H9 (cell line): ENCODE data around the gene ZNF775. TPM values are rescaled to one million over a fixed set of nuclear protein-coding genes. Genes with fewer than 3 reads are reported as not detected.

Experiments used
- DNase-seq: peaks from one replicate; pipeline ENCODE4 v3.0.0-alpha.2; 2017
- H2AFZ ChIP-seq: one replicate; pipeline ENCODE4 v1.6.1; 2013; ENCODE audit warnings: mild to moderate bottlenecking, low read length, control low read depth, moderate library complexity
- H2AK5ac ChIP-seq: 2 replicates; pipeline ENCODE4 v1.6.1; 2013; ENCODE audit warnings: low read length, control low read depth, mixed read lengths; ENCODE audit not compliant: insufficient read length
- H2BK120ac ChIP-seq: one replicate; pipeline ENCODE4 v1.6.1; 2013; ENCODE audit warnings: low read depth, mild to moderate bottlenecking, low read length, control low read depth, inconsistent platforms; ENCODE audit not compliant: poor library complexity, severe bottlenecking
- H2BK12ac ChIP-seq: 2 replicates; pipeline ENCODE4 v1.6.1; 2013; ENCODE audit warnings: low read length, control low read depth, mixed read lengths, low read depth; ENCODE audit not compliant: insufficient read length
- H2BK15ac ChIP-seq: 2 replicates; pipeline ENCODE4 v1.6.1; 2013; ENCODE audit warnings: low read depth, low read length, control low read depth
- H2BK20ac ChIP-seq: one replicate; pipeline ENCODE4 v1.6.1; 2013; ENCODE audit warnings: low read depth, mild to moderate bottlenecking, low read length, control low read depth, inconsistent platforms; ENCODE audit not compliant: poor library complexity, severe bottlenecking
- H2BK5ac ChIP-seq: 2 replicates; pipeline ENCODE4 v1.6.1; 2013; ENCODE audit warnings: low read length, control low read depth, mixed read lengths; ENCODE audit not compliant: insufficient read length
- H3K14ac ChIP-seq: 2 replicates; pipeline ENCODE4 v1.6.1; 2013; ENCODE audit warnings: low read length, control low read depth; ENCODE audit not compliant: insufficient read depth
- H3K18ac ChIP-seq: 2 replicates; pipeline ENCODE4 v1.6.1; 2013; ENCODE audit warnings: low read depth, mild to moderate bottlenecking, mixed read lengths, low read length, control low read depth; ENCODE audit not compliant: insufficient read length
- H3K23ac ChIP-seq: 2 replicates; pipeline ENCODE4 v1.6.1; 2013; ENCODE audit warnings: low read length, control low read depth, mixed read lengths, low read depth; ENCODE audit not compliant: insufficient read length
- H3K23me2 ChIP-seq: 2 replicates; pipeline ENCODE4 v1.6.1; 2013; ENCODE audit warnings: low read depth, mild to moderate bottlenecking, mixed read lengths, low read length, control low read depth; ENCODE audit not compliant: insufficient read length, poor library complexity, severe bottlenecking
- H3K27ac ChIP-seq: 2 replicates; pipeline ENCODE4 v1.5.1; 2013; ENCODE audit warnings: low read length, control low read depth, mixed read lengths, low read depth; ENCODE audit not compliant: insufficient read length
- H3K27me3 ChIP-seq: 2 replicates; pipeline ENCODE4 v1.6.1; 2013; ENCODE audit warnings: low read length, control low read depth, inconsistent platforms; ENCODE audit not compliant: insufficient read depth
- H3K4ac ChIP-seq: 2 replicates; pipeline ENCODE4 v1.6.1; 2013; ENCODE audit warnings: low read depth, mild to moderate bottlenecking, control low read depth, inconsistent platforms, low read length, moderate library complexity
- H3K4me1 ChIP-seq: 2 replicates; pipeline ENCODE4 v1.6.1; 2013; ENCODE audit warnings: low read length, control low read depth, inconsistent platforms; ENCODE audit not compliant: insufficient read depth
- H3K4me2 ChIP-seq: 2 replicates; pipeline ENCODE4 v1.6.1; 2013; ENCODE audit warnings: low read length, control low read depth, mixed read lengths; ENCODE audit not compliant: insufficient read length, insufficient read depth
- H3K56ac ChIP-seq: 2 replicates; pipeline ENCODE4 v1.6.1; 2013; ENCODE audit warnings: low read depth, mild to moderate bottlenecking, mixed read lengths, low read length, control low read depth; ENCODE audit not compliant: insufficient read length
- H3K79me1 ChIP-seq: 2 replicates; pipeline ENCODE4 v1.6.1; 2013; ENCODE audit warnings: low read depth, mild to moderate bottlenecking, moderate library complexity, low read length, control low read depth, inconsistent platforms; ENCODE audit not compliant: insufficient read depth, poor library complexity, severe bottlenecking
- H3K79me2 ChIP-seq: 2 replicates; pipeline ENCODE4 v1.6.1; 2013; ENCODE audit warnings: low read length, control low read depth, inconsistent platforms; ENCODE audit not compliant: insufficient read depth
- H3K9ac ChIP-seq: 2 replicates; pipeline ENCODE4 v1.6.1; 2013; ENCODE audit warnings: low read length, control low read depth, mixed read lengths; ENCODE audit not compliant: insufficient read length; ENCODE audit errors: extremely low read depth
- H3K9me3 ChIP-seq: one replicate; pipeline ENCODE4 v1.6.1; 2013; ENCODE audit warnings: low read depth, low read length, inconsistent platforms; ENCODE audit not compliant: control insufficient read depth
- H3T11ph ChIP-seq: one replicate; pipeline ENCODE4 v1.6.1; 2013; ENCODE audit warnings: mild to moderate bottlenecking, low read length, control low read depth, inconsistent platforms
- H4K20me1 ChIP-seq: one replicate; pipeline ENCODE4 v1.6.1; 2013; ENCODE audit not compliant: control insufficient read depth, insufficient read length, insufficient read depth
- H4K5ac ChIP-seq: 2 replicates; pipeline ENCODE4 v1.6.1; 2013; ENCODE audit warnings: low read depth, mild to moderate bottlenecking, mixed read lengths, low read length, control low read depth; ENCODE audit not compliant: insufficient read length
- H4K8ac ChIP-seq: replicated peaks from 2 replicates; pipeline ENCODE4 v1.6.1; 2013; ENCODE audit warnings: low read length, control low read depth, mixed read lengths, low read depth; ENCODE audit not compliant: insufficient read length
- H4K91ac ChIP-seq: 2 replicates; pipeline ENCODE4 v1.6.1; 2013; ENCODE audit warnings: low read depth, mild to moderate bottlenecking, moderate library complexity, mixed read lengths, low read length, control low read depth; ENCODE audit not compliant: insufficient read length
- H3K27ac Mint-ChIP-seq, 3 experiments: 2 replicates in 2 of 3; 3 replicates in 1 of 3; pipeline ENCODE4 v1.8.0; 2020 to 2021; ENCODE audit warnings: mixed read lengths in 3 of 3, mild to moderate bottlenecking in 1 of 3, moderate library complexity in 1 of 3
- H3K27me3 Mint-ChIP-seq: 2 replicates; pipeline ENCODE4 v1.8.0; 2021; ENCODE audit warnings: low read depth, mild to moderate bottlenecking, moderate library complexity, mixed read lengths
- H3K36me3 Mint-ChIP-seq, 3 experiments: 2 replicates in 2 of 3; 3 replicates in 1 of 3; pipeline ENCODE4 v1.8.0; 2020 to 2021; ENCODE audit warnings: low read depth in 3 of 3, mixed read lengths in 3 of 3; ENCODE audit not compliant: insufficient read depth in 1 of 3
- H3K4me1 Mint-ChIP-seq, 2 experiments: 2 replicates each; pipeline ENCODE4 v1.8.0; 2020; ENCODE audit warnings: mixed read lengths in 2 of 2
- H3K4me3 Mint-ChIP-seq, 2 experiments: 2 replicates in 1 of 2; 3 replicates in 1 of 2; pipeline ENCODE4 v1.8.0; 2020 to 2021; ENCODE audit warnings: mild to moderate bottlenecking in 2 of 2, mixed read lengths in 2 of 2, moderate library complexity in 1 of 2
- H3K9me3 Mint-ChIP-seq, 2 experiments: 2 replicates in 1 of 2; 3 replicates in 1 of 2; pipeline ENCODE4 v1.8.0; 2020; ENCODE audit warnings: mild to moderate bottlenecking in 2 of 2, mixed read lengths in 2 of 2, moderate library complexity in 1 of 2
- CTCF ChIP-seq: fragments of 200-600 bp; sonication (generic); conservative IDR thresholded peaks from 3 replicates; pipeline ENCODE4 v1.8.0; 2021; ENCODE audit warnings: antibody characterized with exemption, mild to moderate bottlenecking
- WGBS: extraction: QIAGEN DNeasy Blood & Tissue Kit; methylation state at CpG from one replicate; pipeline ENCODE4 v1.1.7; 2013; ENCODE audit warnings: missing lambda C conversion rate, low lambda C conversion rate, mixed read lengths; ENCODE audit not compliant: insufficient read length; ENCODE audit errors: extremely low coverage; 5-methylcytosine and 5-hydroxymethylcytosine counted together
- total RNA-seq: library from RNA; stranded (reverse); gene quantifications from 2 replicates; pipeline ENCODE4 v1.2.1, GENCODE V29; 2021

The ZNF775 gene
- total RNA-seq, 1 experiment from 2014 or later = 10.5 TPM

GRCh38 chr7:150443793-150444540 lies 64.8 kb downstream of the ZNF775 start:
- Histone ChIP-seq H3K18ac (no peak overlapping the region), H3K4ac (no peak overlapping the region), H3K9me3 (no peaks in the 10 kb centered on the region), H3K56ac (no peak overlapping the region), H3K27ac (no peak overlapping the region), H2AFZ (no peak overlapping the region), H3T11ph (no peak overlapping the region), H2BK15ac (no peak overlapping the region), H3K9ac (no peak overlapping the region), H3K27me3 (no peaks in the 10 kb centered on the region), H2BK120ac (no peak overlapping the region), H2BK5ac (no peak overlapping the region), H2BK20ac (no peak overlapping the region), H2AK5ac (no peak overlapping the region), H4K8ac (no peak overlapping the region), H3K23me2 (no peaks in the 10 kb centered on the region), H3K79me2 (no peaks in the 10 kb centered on the region), H4K5ac (no peak overlapping the region), H2BK12ac (no peak overlapping the region), H3K14ac (no peak overlapping the region), H3K79me1 (no peaks in the 10 kb centered on the region), H3K23ac (no peak overlapping the region), H4K20me1 (no peaks in the 10 kb centered on the region), H4K91ac (no peak overlapping the region), H3K4me1 (no peaks in the 10 kb centered on the region), H3K4me2 (no peak overlapping the region)
- Mint-ChIP-seq H3K4me1 (peaks cover 5% of the 10 kb centered on the region in 2 experiments; a peak in 3 of 4 replicates), H3K9me3 (peaks cover 6 to 11% of the 10 kb centered on the region in 2 experiments), H3K27ac (no peak overlapping the region), H3K27me3 (peaks cover 79% of the 10 kb centered on the region), H3K4me3 (no peak overlapping the region), H3K36me3 (peaks cover 0 to 4% (median 0%) of the 10 kb centered on the region in 3 experiments; a peak in 1 of 7 replicates)
- DNase-seq = no peak
- no CpG with 5 or more reads among the region's 18 CpGs for WGBS
- TF ChIP-seq CTCF = no peak
